H1 (cell line): ENCODE measurements around the gene BAHD1. TPM values are rescaled to one million over a fixed set of nuclear protein-coding genes. Genes with fewer than 3 reads are reported as not detected.

Experiments used
- CHD7 ChIP-seq: fragments of 300-600 bp; sonication (generic); IDR thresholded peaks from 2 replicates; pipeline ENCODE4 v1.7.1; 2012; ENCODE audit warnings: low read length, moderate library complexity, mild to moderate bottlenecking, inconsistent platforms; ENCODE audit not compliant: insufficient replicate concordance
- polyA plus RNA-seq, 7 experiments: library from polyadenylated mRNA; depleted of rRNA in 3 of 7; stranded (reverse) in 5 of 7; unstranded in 2 of 7; fragments of >200 nt in 5 of 7; fragments of 200-250 nt in 2 of 7; gene quantifications; 1 replicate in 5 of 7; 2 replicates in 1 of 7; 4 replicates in 1 of 7; pipeline versions ENCODE4 v1.2.1 to v1.2.3, GENCODE V29; 2011 to 2013; ENCODE audit warnings: missing spikeins in 2 of 7, mixed read lengths in 2 of 7
- total RNA-seq: library from RNA; stranded (reverse); fragmentation: NEBNext Ultra II Directional; extraction: Animal tissue kit (Norgen Biotek cat#: 25700); gene quantifications from 2 replicates; pipeline ENCODE4 v1.2.1, GENCODE V29; 2021

Gene BAHD1
- total and polyA plus RNA-seq, 2 of the 8 experiments (the other 6 are each of a cell fraction or from before 2014, with no cell fraction given) = 15.0 to 38.9 TPM

- TF ChIP-seq CHD7 = no peak
Measured at GRCh38 chr15:40493089-40493840, 52.5 kb downstream of the BAHD1 start (continued).
